K562 (cell line): Measurements from ENCODE around the gene DNM1. TPM values are rescaled to one million over a fixed set of nuclear protein-coding genes. Genes with fewer than 3 reads are reported as not detected.

Experiments
- DNMT1 ChIP-seq: fragments of 450-650 bp; IDR thresholded peaks from 2 replicates; pipeline ENCODE4 v1.6.1; 2016; ENCODE audit warnings: antibody characterized with exemption, mild to moderate bottlenecking
- DPF2 ChIP-seq: fragments of 450-650 bp; IDR thresholded peaks from 2 replicates; pipeline ENCODE4 v1.6.1; 2016
- EP300 ChIP-seq: IDR thresholded peaks from 2 replicates; pipeline ENCODE4 v1.6.1; 2012; ENCODE audit warnings: low read length, improper control_type of control experiment
- ERF ChIP-seq: fragments of 450-650 bp; formaldehyde crosslinking; IDR thresholded peaks from 2 replicates; pipeline ENCODE4 v1.4.0; 2020; ENCODE audit warnings: mild to moderate bottlenecking, mixed read lengths
- HDAC2 ChIP-seq: fragments of 450-650 bp; IDR thresholded peaks from 2 replicates; pipeline ENCODE4 v1.6.1; 2016; ENCODE audit warnings: mild to moderate bottlenecking
- POLR2AphosphoS5 ChIP-seq: IDR thresholded peaks from 2 replicates; pipeline ENCODE4 v1.6.1; 2011; ENCODE audit warnings: mild to moderate bottlenecking, low read depth, low read length, moderate library complexity; ENCODE audit not compliant: control insufficient read depth, insufficient read depth
- RFX5 ChIP-seq: IDR thresholded peaks from 2 replicates; pipeline ENCODE4 v1.6.1; 2011; ENCODE audit warnings: low read depth, mild to moderate bottlenecking, improper control_type of control experiment, low read length
- SMAD2 ChIP-seq: fragments of 150-350 bp; IDR thresholded peaks from 2 replicates; pipeline ENCODE4 v1.6.1; 2014; ENCODE audit warnings: low read depth, mild to moderate bottlenecking, low read length
- SMAD4 ChIP-seq: fragments of 250-450 bp; sonication (Bioruptor Pico); conservative IDR thresholded peaks from 2 replicates; pipeline ENCODE4 v1.8.0; 2021; ENCODE audit warnings: inconsistent platforms, mild to moderate bottlenecking, moderate library complexity
- SMARCC2 ChIP-seq: fragments of 450-650 bp; IDR thresholded peaks from 2 replicates; pipeline ENCODE4 v1.6.1; 2017; ENCODE audit warnings: antibody characterized with exemption, moderate library complexity, mild to moderate bottlenecking, low read depth
- TAF7 ChIP-seq: fragments of 450-650 bp; IDR thresholded peaks from 2 replicates; pipeline ENCODE4 v1.6.1; 2016; ENCODE audit warnings: missing genetic modification characterization, missing compliant biosample characterization
- ZNF253 ChIP-seq: fragments of 250-450 bp; sonication (Bioruptor Pico); conservative IDR thresholded peaks from 2 replicates; pipeline ENCODE4 v1.6.1; 2021; ENCODE audit warnings: mild to moderate bottlenecking
- polyA plus RNA-seq, 8 experiments: library from polyadenylated mRNA; depleted of rRNA in 4 of 8; stranded (reverse) in 5 of 8; unstranded in 3 of 8; fragments of >200 nt; fragmentation: Nextera tagmentation in 2 of 8; fragmentation: Illumina TruSeq in 1 of 8; extraction: Ambion mirVana in 2 of 8; extraction: Trizol in 1 of 8; gene quantifications; 2 replicates each; pipeline versions ENCODE4 v1.2.1 to v1.2.3, GENCODE V29; 2011 to 2014; ENCODE audit warnings: inconsistent platforms in 1 of 8, missing spikeins in 1 of 8
- total RNA-seq, 7 experiments: library from RNA; depleted of rRNA in 6 of 7; stranded (reverse); fragments of >200 nt in 6 of 7; fragmentation: Illumina TruSeq in 2 of 7; extraction: Trizol in 2 of 7; gene quantifications; 2 replicates each; pipeline versions ENCODE4 v1.2.1 to v1.2.3, GENCODE V29; 2011 to 2021; ENCODE audit warnings: low replicate concordance in 1 of 7
- TF ChIP-seq, protein P1 (sequence below), 2 experiments: fragments of 450-650 bp in 1 of 2; sonication (generic) in 1 of 2; formaldehyde crosslinking; conservative IDR thresholded peaks; 2 replicates each; pipeline versions ENCODE4 v1.4.0 to v1.8.1; 2020 to 2022; ENCODE audit warnings: mild to moderate bottlenecking in 1 of 2, missing genetic modification reagents in 1 of 2
- TF ChIP-seq, protein P2 (sequence below), 2 experiments: fragments of 450-650 bp; IDR thresholded peaks; 2 replicates each; pipeline ENCODE4 v1.6.1; 2016
- TF ChIP-seq, protein P3 (sequence below): fragments of 450-650 bp; IDR thresholded peaks from 2 replicates; pipeline ENCODE4 v1.6.1; 2016; ENCODE audit warnings: borderline replicate concordance
- TF ChIP-seq, protein P4 (sequence below): fragments of 250-450 bp; sonication (Bioruptor Pico); IDR thresholded peaks from 2 replicates; pipeline ENCODE4 v1.4.0; 2020; ENCODE audit warnings: borderline replicate concordance
- TF ChIP-seq, protein P5 (sequence below): fragments of 450-650 bp; formaldehyde crosslinking; IDR thresholded peaks from 2 replicates; pipeline ENCODE4 v1.4.0; 2020; ENCODE audit warnings: mild to moderate bottlenecking, moderate library complexity
- TF ChIP-seq, protein P6 (sequence below), 2 experiments: IDR thresholded peaks; 2 replicates each; pipeline ENCODE4 v1.6.1; 2011; ENCODE audit warnings: borderline replicate concordance in 1 of 2, control low read depth in 1 of 2, low read depth in 1 of 2, low read length in 1 of 2, mild to moderate bottlenecking in 1 of 2, mixed read lengths in 1 of 2, moderate library complexity in 1 of 2; ENCODE audit not compliant: insufficient read depth in 1 of 2, insufficient read length in 1 of 2, poor library complexity in 1 of 2, severe bottlenecking in 1 of 2; ENCODE audit errors: extremely low read depth in 1 of 2

DNM1 gene
- total and polyA plus RNA-seq, 9 of the 15 experiments (the other 6 are each of a cell fraction or from before 2014, with no cell fraction given), result 0.39 to 23.1 (median 9.1) TPM

DNA sequence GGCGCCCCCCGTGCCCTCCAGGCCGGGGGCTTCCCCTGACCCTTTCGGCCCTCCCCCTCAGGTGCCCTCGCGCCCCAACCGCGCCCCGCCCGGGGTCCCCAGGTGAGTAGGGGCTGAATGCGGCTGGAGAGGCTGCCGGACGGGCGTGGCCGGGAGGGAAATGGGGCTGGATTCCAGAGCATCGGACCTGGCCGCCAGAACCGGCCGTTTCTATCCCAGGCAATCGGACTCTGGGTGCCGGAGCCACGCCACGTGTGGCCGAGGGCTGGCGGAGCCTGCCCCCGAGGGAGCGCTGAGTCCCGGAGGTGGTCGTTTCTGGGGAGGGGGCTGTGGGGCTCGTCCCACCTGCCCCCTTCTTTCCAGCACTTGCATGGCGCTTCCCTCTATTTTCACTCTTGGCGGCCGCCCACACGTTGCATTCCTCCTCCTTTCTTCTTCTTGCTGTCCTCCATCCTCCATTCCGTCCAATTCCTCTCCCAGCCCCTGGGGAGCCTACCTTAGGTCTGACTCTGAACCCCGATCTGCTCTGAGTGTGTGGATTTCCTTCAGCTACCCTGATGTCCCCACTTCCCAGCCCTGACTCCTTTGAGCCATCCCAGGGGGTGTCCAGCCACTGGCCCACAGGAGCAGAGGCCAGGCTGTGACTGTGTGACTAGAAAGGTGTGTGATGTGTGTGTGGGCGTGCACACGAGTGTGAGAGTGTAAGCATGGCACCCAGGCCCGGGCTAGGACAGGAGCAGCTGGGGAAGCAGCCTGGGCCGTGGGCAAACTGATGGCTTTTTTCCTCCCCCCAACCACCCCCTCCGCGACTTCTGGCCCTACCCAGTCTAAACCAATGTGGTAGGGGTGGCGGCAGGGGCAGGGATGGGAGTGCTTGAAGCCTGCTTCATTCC is 47.9 kb downstream of the DNM1 start (continued):
- TF ChIP-seq, protein P1, sequence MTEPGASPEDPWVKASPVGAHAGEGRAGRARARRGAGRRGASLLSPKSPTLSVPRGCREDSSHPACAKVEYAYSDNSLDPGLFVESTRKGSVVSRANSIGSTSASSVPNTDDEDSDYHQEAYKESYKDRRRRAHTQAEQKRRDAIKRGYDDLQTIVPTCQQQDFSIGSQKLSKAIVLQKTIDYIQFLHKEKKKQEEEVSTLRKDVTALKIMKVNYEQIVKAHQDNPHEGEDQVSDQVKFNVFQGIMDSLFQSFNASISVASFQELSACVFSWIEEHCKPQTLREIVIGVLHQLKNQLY (CRISPR knock-in tag; conservative IDR thresholded peaks at IDR 0.05), result peak in 1 of 2 experiments; percentile 85; a peak in 1 of 4 replicates
- TF ChIP-seq EP300 (no peak), HDAC2 (0 out of 2 replicates have a peak, but pooled peaks have one; percentile 17), SMAD2 (no peak), SMARCC2 (no peak), ZNF253 (0 out of 2 replicates have a peak, but pooled peaks have one; percentile 41), POLR2AphosphoS5 (no peak), TAF7 (tag) (peak; percentile 19; the same call in 1 of the 2 replicates), ERF (CRISPR knock-in tag) (0 out of 2 replicates have a peak, but pooled peaks have one; percentile 85), DPF2 (no peak), DNMT1 (no peak), SMAD4 (CRISPR knock-in tag) (0 out of 2 replicates have a peak, but pooled peaks have one; percentile 16), RFX5 (no peak)
- TF ChIP-seq, protein P2, sequence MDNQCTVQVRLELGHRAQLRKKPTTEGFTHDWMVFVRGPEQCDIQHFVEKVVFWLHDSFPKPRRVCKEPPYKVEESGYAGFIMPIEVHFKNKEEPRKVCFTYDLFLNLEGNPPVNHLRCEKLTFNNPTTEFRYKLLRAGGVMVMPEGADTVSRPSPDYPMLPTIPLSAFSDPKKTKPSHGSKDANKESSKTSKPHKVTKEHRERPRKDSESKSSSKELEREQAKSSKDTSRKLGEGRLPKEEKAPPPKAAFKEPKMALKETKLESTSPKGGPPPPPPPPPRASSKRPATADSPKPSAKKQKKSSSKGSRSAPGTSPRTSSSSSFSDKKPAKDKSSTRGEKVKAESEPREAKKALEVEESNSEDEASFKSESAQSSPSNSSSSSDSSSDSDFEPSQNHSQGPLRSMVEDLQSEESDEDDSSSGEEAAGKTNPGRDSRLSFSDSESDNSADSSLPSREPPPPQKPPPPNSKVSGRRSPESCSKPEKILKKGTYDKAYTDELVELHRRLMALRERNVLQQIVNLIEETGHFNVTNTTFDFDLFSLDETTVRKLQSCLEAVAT (IDR thresholded peaks at IDR 0.05), result no peak
- TF ChIP-seq, protein P3, sequence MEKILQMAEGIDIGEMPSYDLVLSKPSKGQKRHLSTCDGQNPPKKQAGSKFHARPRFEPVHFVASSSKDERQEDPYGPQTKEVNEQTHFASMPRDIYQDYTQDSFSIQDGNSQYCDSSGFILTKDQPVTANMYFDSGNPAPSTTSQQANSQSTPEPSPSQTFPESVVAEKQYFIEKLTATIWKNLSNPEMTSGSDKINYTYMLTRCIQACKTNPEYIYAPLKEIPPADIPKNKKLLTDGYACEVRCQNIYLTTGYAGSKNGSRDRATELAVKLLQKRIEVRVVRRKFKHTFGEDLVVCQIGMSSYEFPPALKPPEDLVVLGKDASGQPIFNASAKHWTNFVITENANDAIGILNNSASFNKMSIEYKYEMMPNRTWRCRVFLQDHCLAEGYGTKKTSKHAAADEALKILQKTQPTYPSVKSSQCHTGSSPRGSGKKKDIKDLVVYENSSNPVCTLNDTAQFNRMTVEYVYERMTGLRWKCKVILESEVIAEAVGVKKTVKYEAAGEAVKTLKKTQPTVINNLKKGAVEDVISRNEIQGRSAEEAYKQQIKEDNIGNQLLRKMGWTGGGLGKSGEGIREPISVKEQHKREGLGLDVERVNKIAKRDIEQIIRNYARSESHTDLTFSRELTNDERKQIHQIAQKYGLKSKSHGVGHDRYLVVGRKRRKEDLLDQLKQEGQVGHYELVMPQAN, result peak; percentile 69; the same call in 1 of the 2 replicates
- TF ChIP-seq, protein P4, sequence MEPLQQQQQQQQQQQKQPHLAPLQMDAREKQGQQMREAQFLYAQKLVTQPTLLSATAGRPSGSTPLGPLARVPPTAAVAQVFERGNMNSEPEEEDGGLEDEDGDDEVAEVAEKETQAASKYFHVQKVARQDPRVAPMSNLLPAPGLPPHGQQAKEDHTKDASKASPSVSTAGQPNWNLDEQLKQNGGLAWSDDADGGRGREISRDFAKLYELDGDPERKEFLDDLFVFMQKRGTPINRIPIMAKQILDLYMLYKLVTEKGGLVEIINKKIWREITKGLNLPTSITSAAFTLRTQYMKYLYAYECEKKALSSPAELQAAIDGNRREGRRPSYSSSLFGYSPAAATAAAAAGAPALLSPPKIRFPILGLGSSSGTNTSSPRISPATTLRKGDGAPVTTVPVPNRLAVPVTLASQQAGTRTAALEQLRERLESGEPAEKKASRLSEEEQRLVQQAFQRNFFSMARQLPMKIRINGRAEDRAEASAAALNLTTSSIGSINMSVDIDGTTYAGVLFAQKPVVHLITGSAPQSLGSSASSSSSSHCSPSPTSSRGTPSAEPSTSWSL (CRISPR knock-in tag), result peak; percentile 89; the same call in 1 of the 2 replicates
- TF ChIP-seq, protein P5, sequence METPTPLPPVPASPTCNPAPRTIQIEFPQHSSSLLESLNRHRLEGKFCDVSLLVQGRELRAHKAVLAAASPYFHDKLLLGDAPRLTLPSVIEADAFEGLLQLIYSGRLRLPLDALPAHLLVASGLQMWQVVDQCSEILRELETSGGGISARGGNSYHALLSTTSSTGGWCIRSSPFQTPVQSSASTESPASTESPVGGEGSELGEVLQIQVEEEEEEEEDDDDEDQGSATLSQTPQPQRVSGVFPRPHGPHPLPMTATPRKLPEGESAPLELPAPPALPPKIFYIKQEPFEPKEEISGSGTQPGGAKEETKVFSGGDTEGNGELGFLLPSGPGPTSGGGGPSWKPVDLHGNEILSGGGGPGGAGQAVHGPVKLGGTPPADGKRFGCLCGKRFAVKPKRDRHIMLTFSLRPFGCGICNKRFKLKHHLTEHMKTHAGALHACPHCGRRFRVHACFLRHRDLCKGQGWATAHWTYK (CRISPR knock-in tag), result peak; percentile 68; the same call in 1 of the 2 replicates
- TF ChIP-seq, protein P6, sequence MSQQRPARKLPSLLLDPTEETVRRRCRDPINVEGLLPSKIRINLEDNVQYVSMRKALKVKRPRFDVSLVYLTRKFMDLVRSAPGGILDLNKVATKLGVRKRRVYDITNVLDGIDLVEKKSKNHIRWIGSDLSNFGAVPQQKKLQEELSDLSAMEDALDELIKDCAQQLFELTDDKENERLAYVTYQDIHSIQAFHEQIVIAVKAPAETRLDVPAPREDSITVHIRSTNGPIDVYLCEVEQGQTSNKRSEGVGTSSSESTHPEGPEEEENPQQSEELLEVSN (IDR thresholded peaks at IDR 0.05; ENCODE audit: borderline replicate concordance in 1 of 2, extremely low read depth in 1 of 2, insufficient read depth in 1 of 2, insufficient read length in 1 of 2, low read depth in 1 of 2, low read length in 1 of 2, poor library complexity in 1 of 2, severe bottlenecking in 1 of 2), result peak; percentile 77 to 82
